NOMO-1 treated with dmso at 0.1 percent for 144 hours (cell line): ENCODE measurements around the gene FOCAD.
"Not testable (repeated sequence)": the region's sequence is repeated elsewhere in the genome, so short reads cannot be mapped to it uniquely, and the experiment has no call there.

ENCODE experiments used
- DNase-seq: peaks from one replicate; lab custom pipeline; 2025; ENCODE audit not compliant: unreplicated experiment; lab: John Stamatoyannopoulos, UW

Gene FOCAD, protein sequence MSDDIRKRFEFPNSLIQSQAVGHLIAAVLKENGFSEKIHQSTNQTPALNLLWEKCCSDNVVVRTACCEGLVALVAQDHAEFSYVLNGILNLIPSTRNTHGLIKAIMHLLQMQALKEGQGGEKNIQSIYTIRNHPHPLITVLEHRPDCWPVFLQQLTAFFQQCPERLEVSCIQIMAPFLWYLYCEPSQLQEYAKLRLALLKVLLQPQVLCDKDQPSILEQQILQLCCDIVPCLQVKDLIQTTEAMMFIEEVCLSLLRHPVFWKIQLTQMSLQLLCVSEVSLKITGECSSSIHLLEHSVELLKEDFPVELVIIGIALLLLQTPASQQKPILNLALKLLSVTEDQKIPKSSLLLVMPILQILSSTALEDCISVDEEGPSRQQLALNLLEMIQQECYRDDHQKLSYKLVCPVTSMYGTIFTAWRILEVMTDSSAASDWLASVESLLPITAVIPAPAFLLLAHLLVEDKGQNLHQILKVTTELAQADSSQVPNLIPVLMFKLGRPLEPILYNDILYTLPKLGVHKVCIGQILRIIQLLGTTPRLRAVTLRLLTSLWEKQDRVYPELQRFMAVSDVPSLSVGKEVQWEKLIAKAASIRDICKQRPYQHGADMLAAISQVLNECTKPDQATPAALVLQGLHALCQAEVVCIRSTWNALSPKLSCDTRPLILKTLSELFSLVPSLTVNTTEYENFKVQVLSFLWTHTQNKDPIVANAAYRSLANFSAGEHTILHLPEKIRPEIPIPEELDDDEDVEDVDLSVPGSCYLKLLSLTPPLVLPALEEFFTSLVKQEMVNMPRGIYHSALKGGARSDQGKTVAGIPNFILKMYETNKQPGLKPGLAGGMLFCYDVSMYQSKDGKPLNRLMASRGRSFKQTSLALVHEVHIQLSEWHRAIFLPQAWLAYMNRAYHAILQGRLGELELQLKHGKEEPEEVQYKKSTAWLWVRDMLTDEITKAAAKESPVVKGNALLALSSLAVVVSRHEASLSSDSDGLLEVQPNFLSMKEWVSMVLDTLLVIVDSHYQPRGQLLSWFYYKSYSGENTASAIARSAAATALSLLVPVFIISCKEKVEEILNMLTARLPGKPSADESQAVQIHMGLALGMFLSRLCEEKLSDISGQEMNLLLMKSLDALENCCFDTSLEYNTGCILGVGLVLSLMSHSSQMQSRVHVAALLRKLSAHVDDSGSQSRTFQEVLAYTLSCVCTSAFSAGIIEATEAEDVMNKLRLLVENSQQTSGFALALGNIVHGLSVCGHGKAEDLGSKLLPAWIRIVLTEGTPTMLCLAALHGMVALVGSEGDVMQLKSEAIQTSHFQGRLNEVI (N-terminal part only)

DNA sequence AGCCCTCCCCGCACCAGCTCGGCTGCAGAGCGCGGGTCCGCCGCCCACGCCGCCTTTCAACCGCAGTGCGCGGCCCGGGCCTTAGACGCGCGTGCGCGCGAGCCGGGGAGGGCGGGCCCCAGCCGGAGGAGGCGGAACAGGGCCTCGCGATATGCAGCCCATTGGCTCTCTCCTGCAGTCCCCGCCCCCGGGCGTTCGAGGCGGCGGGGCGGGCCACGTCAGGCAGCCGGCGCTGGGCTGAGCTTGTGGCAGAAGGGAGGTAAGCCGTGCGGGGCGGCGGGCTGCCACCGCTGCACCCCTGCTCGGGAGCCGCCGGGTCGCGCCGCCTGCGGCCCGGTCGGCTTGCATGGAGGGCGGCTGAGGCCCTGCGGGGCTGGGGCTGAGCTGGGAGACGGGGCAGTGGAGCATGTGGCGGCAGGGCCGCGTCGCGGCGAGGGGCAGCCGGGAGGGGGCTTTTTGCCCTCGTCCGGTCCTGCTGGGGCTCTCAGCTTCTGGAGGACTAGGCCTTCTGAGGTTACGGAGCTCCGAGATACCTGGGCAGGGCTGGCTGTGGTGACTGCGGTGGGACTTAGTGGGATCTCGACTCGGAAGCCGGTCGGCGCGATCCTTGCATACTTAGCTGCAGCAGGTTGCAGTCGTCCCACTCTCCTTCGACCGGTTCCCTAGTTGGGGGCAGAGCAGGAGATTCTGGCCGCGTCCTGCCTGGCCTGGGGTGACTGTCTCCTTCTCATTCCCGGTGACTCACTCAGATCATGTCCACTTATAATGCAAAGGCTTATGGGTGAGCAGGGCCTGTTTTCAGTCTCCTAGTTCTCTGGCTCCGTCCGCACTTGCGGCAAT is at the start of gene FOCAD:
TSS of gene FOCAD (plus strand) at position 225 of the 840 bp plus-strand sequence. CDS start 31,095 bp downstream, outside the sequence.
- DNase-seq: no peak

DNA sequence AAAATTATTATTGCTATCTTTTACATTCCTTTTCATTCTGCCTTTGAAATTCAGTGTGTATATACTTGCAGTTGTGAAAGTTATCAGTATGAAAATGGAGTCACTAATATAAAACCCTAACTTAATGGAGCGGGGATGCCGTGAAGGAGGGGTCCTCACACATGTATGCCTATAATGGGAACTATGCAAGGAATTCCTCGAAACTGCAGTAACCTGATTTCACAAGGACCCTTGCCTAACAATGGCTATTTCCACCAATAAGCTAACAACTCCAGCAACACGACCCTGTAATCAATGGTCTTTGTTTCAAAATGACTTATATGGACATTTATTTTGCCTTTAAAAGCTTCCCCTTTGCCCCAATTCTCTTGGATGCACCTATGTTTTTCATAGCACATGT is 49.2 kb upstream of the FOCAD start:
- no peak for DNase-seq

DNA sequence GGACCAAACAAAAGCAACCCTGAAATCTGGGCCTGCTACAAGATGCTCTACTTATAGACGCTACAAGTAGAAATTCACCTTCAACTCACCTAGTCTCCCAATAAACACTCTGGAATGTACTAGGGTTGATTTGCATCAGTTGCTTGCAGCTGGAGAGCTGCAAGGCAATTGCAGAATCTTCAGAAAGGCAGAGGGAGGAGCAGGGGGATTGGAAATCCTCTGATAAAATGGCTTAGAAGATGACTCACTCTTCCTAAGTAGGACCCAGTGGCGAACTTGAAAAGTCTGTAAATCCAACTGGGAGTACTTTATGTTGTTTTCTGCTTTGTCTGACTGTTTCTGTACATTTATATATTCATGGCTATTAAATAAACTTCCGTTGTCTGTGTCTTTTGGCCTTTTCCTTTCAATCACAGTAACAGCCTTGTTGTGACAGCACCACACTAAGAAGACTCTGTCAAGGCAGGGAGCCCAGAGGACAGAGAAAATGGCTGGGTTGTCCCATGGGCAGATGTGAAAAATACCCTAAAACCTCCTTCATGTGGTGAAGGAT is 47.1 kb upstream of the FOCAD start:
- DNase-seq: no peak

DNA sequence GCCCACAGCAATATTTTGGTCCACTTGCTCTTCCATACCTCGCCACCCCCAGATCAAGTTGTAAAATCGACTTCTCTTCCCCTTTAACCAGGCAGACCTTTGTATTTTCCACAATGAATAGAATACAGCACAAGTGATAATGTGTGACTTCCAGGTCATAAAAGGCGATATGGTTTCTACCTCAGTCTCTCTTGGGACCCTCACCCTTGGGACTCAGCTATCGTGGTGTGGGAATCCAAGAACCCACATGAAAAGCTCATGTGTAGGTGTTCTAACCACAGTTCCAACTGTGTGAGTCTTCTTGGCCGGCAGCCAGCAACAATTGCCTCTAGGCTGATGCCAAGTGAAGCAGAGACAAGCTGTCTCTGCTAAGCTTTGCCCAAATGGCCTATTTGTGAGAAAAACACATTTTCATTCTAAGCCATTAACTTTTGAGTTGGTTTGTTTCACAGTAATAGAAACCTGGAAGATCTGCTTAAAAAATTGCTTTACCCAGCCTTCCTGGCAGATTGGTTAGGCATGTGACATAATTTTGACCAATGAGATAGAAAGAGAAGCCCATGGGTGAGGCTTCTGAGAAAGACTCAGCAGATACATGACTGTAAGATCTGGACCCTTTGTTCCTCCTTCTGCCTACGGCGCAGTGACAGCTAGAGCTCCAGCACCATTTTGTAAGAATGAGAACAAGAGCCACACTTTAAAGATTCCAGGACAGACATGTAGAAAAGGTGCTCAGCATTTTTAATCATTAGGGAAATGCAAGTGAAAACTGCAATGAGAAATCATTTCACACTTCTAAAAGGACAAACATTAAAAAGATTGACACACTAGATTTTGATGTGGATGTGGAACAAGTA is 43.5 kb upstream of the FOCAD start:
- DNase-seq: no peak

DNA sequence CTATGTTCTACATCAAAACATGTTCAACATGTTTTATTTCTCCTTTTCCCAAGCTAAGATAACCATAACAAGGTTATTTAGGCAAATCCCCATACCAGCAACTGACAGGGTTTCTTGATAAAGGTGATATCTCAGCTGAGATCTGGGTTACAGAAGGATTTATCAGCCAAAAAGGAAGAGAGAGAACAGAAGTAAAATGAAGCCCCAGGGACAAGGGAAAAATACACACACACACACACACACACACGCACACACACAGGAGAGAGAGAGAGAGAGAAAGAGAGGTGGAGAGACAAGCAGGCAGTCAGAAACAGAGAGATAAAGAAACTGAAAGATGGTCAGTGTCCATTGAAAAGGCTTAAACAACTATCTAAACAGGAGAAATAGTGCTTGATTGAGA is 42.0 kb upstream of the FOCAD start:
- no peak for DNase-seq

DNA sequence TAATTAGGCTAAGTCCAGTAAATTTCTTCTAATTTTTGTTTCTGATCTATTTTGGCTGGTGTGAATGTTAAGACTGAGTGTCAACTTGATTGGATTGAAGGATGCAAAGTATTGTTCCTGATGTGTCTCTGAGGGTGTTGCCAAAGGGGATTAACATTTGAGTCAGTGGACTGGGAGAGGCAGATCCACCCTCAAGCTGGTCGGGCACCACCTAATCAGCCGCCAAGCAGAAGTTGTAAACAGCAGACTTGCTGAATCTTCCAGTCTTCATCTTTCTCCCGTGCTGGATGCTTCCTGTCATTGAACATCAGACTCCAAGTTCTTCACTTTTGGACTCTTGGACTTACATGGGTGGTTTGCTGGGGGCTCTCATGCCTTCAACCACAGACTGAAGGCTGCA is 40.4 kb upstream of the FOCAD start:
- DNase-seq: no peak

DNA sequence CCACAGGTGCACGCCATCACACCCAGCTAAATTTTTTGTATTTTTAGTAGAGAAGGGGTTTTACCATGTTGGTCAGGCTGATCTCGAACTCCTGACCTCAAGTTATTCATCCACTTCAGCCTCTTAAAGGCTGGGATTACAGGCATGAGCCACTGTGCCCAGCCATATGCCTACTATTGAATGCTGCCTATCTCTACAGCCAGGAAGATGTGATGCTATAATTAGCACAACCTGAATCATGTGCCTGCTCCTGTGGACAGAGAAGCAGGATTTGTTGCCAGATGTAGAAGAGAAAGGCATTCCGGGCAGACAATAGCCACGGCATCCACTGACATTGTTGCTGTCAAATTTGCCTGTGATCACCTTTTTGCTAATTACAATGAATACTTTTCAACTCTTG is 37.4 kb upstream of the FOCAD start:
- no peak for DNase-seq

DNA sequence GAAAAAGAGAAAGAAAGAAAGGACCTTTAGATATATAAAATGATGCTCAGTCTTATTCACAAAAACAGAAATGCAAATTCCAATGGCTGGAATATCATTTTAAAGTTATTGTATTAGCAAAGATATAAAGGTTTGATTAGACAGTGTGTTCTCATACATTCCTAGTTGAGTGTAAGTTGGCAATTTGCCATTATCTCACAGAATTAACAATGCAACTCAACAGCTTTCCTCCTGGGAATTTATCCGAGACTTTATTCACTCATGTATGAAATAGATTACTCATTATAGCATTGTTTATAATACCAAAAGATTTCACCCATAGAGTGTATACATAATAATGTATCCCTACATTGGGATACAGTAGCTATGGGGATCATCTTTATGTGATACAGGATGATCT is 34.7 kb upstream of the FOCAD start:
- DNase-seq: no peak

DNA sequence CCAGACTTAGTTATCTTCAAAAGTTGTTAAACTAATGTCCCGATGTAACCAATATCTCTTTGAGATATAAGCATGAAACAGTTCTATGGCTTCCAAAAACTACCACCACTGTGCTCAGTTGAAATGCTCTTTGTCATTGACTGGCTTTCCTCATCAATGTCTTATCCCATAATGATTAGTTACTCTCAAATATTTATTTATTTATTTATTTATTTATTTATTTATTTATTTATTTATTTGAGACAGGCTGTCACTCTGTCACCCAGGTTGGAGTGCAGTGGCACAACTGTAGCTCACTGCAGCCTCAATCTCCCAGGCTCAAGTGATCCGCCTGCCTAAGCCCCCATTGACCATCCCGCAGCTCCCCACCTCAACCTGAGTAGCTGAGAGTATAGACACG is 33.7 kb upstream of the FOCAD start:
- no peak for DNase-seq

DNA sequence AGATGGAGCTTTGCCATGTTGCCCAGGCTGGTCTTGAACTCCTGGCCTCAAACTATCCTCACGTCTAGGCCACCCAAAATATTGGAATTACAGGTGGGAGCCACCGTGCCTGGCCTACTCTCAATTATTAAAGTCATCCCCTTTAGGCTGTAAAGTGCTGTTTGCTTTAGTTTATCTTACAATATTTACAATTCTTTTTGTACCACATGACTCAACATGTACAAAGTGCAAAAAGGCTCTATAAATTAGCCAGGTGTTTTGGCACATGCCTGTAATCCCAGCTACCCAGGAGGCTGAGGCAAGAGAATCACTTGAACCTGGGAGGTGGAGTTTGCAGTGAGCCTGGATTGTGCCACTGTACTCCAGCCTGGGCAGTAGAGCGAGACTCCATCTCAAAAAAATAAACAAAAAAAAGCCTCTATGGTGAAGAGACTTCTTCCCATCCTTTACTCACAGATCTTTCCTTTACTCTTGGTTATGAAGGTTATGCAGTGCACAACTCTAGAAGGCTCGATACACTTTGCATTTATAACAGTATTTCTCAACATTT is 33.2 kb upstream of the FOCAD start:
- no peak for DNase-seq

DNA sequence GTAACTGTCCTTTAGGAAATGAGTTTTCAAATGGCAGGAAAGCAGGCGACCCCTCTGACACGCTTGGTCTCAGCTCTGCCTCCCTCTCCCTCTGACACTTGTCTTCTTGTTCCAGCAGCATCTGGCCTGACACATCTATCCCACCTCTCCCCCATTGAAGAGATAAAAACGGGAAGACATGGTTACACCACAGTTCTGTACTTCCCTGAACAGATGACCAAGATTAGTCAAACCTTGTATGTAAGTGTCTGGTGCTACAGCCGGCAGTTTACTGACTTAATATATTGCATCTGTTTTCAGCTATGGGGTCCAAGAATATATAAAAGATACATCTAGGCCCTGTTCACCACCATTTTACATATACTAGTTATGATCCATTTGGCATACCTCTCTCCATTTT is 32.1 kb upstream of the FOCAD start:
- DNase-seq: no peak

DNA sequence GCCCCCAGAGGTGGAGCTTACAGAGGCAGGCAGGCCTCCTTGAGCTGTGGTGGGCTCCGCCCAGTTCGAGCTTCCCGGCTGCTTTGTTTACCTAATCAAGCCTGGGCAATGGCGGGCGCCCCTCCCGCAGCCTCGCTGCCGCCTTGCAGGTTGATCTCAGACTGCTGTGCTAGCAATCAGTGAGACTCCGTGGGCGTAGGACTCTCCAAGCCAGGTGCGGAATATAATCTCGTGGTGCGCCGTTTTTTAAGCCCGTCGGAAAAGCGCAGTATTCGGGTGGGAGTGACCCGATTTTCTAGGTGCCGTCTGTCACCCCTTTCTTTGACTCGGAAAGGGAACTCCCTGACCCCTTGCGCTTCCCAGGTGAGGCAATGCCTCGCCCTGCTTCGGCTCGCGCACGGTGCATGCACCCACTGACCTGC is 25.8 kb upstream of the FOCAD start:
- not testable (repeated sequence) for DNase-seq

DNA sequence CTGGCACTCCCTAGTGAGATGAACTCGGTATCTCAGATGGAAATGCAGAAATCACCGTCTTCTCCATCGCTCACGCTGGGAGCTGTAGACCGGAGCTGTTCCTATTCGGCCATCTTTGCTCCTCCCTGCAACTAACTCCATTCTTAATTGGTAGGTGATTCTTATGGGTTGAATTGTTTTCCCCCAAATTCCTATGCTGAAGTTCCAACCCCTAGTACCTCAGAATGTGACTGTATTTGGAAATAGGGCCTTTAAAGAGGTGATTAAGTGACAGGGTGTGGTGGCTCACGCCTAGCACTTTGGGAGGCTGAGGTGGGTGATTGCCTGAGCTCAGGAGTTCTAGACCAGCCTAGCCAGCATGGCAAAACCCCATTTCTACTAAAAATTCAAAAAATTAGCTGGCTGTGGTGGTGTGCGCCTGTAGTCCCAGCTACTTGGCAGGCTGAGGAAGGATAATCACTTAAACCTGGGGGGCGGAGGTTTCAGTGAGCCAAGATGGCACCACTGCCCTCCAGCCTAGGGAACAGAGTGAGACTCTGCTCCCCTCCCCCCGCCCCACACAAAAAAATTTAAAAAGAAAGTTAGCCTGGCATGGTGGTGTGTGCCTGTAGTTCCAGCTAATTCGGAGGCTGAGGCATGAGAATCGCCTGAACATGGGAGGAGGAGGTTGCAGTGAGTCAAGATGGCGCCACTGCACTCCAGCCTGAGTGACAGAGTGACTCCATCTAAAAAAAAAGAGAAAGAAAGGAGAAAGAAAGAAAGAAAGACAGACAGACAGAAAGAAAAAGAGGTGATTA is 25.2 kb upstream of the FOCAD start:
- DNase-seq: no peak

DNA sequence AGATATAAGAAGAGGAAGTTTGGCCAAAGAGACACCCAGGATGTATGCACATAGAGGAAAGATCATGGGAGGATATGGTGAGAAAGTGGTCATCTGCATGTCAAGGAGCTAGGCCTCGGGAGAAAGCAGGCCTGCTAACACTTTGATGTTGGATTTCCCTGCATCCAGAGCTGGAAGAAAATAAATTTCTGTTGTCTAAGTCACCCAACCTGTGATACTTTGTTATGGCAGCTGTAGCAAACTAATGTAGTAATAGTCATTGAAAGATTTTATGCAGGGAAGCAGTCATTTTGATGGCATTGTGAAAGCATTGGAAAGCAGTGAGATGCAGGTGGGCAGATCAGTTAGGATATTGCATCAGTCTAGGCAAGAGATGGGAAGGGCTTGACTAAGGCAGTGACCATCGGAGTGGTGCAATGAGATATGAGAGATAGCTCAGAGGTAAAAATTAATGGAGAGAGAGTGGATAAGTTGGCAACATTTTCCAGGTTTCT is 24.5 kb upstream of the FOCAD start:
- DNase-seq: no peak

DNA sequence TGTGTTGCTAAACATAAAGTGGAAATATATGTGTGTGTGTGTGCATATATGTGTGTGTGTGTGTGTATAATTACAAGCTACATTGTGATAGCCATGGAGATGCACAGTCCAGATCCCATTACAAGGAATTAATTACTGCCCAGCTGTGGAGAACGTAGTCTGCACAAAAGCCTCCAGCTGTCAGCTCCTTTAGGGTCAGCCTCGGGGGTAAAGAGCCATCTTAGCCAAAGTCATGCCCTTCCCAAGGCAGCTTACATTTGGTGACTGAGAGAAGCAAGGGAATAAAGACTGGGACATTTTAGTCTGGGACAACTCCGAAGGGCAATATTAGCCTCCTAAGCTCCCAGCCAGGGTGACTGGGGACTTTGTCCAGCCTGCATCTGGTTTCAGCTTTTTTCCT is 21.9 kb upstream of the FOCAD start:
- no peak for DNase-seq

DNA sequence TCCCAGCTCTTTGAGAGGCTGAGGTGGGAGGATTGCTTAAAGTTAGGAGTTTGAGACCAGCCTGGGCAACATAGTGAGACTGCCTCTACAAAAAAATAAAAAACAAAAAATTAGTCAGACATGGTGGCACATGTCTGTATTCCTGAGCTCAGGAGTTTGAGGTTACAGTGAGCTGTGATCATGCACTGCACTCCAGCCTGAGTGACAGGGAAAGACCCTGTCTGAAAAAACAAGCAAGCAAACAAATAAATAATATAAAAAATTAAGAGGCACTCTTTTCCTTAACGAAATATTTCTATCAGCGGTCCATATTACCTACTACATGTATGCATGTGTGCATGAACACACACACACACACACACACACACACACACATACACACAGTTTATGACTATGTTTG is 20.9 kb upstream of the FOCAD start:
- DNase-seq: no peak

DNA sequence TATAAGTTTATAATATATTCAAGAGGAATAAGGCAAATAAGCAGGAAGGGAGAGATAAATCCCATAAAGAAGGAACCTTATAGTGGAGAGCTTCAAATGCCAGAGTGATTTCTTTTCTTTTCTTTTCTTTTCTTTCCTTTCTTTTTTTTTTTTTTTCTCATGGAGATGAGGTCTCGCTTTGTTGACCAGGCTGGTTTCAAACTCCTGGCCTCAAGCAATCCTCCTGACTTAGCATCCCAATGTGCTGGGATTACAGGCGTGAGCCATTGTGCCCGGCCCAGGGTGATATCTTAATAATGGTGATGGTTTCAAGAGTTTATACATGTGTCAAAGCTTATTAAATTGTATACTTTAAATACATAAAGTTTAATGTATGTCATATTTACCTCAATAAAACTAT is 19.6 kb upstream of the FOCAD start:
- no peak for DNase-seq

DNA sequence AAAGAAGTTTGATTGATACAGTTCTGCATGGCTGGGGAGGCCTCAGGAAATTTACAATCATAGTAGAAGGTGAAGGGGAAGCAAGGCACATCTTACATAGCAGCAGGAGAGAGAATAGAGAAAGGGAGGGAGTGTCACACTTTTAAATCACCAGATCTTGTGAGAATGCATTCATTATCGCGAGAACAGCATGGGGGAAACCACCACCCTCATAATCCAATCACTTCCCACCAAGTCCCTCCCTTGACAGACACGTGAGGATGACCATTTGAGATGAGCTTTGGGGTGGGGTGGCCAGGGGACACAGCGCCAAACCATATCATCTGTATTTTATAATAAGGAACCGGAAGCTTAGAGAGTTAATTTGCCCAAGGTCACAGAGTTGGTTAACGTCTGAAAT is 13.7 kb upstream of the FOCAD start:
- DNase-seq: no peak
